ENCODE measurements around the gene ALPI.

ALPI gene

DNA sequence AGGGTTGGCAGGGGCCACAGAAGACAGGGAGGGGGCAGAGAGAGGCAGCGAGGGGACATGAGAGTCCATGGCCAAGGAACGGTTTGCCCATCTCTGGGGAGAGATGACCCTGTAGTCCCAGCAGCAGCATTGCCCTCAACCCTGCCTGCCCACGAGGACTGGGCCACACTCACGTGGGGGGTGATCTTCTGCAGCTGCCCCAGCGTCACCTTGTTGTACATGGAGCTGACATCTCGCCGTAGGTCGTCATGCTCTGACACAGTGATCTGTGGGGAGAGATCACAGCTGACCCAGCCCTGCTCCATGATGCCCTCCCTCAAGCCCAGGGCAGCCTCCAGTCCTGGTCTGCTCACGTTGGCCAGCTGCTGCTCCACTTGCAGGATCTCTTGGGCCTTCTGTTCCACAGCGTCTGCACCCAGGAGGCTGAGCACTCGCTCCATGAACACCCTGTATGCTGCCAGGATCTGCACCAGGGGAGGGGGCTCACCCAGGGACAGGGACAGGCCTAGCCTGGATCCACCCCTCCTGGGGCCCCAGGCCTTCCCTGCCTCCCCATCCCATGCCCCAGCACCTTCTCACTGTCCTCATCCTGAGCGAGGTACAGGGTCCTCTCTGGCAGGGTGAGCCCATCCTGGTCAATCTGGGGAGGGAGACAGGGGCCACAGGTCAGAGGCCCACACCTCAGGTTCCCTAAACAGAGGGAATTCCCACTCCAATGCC is 28.8 kb downstream of the ALPI start:
- H3K36me3 ChIP-seq (ENCODE audit: control insufficient read depth in 5 of 5, insufficient read depth in 5 of 5, low read length in 5 of 5), result no peaks in the 10 kb centered on the region
- no peak overlapping the region for H3K9ac ChIP-seq (ENCODE audit: low read length in 5 of 5)
- H3K4me1 ChIP-seq (ENCODE audit: control insufficient read depth in 5 of 5, insufficient read depth in 5 of 5, low read length in 5 of 5), result peaks cover 0 to 24% (median 12%) of the 10 kb centered on the region in 5 donors
- no peak overlapping the region for H3K4me3 ChIP-seq (ENCODE audit: low read depth in 1 of 5, low read length in 5 of 5)
- H3K27ac ChIP-seq (ENCODE audit: low read depth, low read length), result no peak overlapping the region
- peaks cover 45 to 76% (median 67%) of the 10 kb centered on the region in 5 donors for H3K27me3 ChIP-seq (ENCODE audit: control insufficient read depth in 5 of 5, insufficient read depth in 4 of 5, low read length in 5 of 5)
- no peaks in the 10 kb centered on the region for H3K9me3 ChIP-seq (ENCODE audit: control insufficient read depth in 5 of 5, low read length in 5 of 5)

DNA sequence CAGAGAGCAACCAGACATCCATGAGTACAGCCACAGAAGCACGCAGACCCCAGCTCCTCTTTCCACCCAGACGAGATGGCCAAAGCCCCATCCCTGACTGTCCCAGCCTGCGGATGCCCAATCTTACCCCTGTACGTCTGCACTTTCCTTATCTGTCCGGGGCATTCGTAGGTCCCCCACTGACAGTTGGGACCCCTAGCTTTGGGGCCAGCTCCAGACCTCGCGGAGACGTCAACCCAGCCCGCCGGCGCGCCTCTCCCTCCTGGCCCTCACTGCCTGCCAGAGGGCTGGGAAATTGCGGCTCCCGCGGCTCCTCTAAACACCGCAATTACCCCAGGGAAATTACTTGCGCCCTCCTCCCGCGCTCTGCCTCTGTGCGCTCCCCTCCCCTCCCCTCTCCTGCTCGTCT is 29.4 kb downstream of the ALPI start:
- Histone ChIP-seq H3K9me3 (ENCODE audit: control insufficient read depth in 5 of 5, low read length in 5 of 5) (no peaks in the 10 kb centered on the region), H3K36me3 (ENCODE audit: control insufficient read depth in 5 of 5, insufficient read depth in 5 of 5, low read length in 5 of 5) (no peaks in the 10 kb centered on the region), H3K4me1 (ENCODE audit: control insufficient read depth in 5 of 5, insufficient read depth in 5 of 5, low read length in 5 of 5) (peaks cover 0 to 24% (median 12%) of the 10 kb centered on the region in 5 donors), H3K4me3 (ENCODE audit: low read depth in 1 of 5, low read length in 5 of 5) (peak overlapping the region in 1 of 5 donors; percentile 10), H3K9ac (ENCODE audit: low read length in 5 of 5) (no peak overlapping the region), H3K27me3 (ENCODE audit: control insufficient read depth in 5 of 5, insufficient read depth in 4 of 5, low read length in 5 of 5) (peaks cover 46 to 77% (median 70%) of the 10 kb centered on the region in 5 donors), H3K27ac (ENCODE audit: low read depth, low read length) (no peak overlapping the region)

DNA sequence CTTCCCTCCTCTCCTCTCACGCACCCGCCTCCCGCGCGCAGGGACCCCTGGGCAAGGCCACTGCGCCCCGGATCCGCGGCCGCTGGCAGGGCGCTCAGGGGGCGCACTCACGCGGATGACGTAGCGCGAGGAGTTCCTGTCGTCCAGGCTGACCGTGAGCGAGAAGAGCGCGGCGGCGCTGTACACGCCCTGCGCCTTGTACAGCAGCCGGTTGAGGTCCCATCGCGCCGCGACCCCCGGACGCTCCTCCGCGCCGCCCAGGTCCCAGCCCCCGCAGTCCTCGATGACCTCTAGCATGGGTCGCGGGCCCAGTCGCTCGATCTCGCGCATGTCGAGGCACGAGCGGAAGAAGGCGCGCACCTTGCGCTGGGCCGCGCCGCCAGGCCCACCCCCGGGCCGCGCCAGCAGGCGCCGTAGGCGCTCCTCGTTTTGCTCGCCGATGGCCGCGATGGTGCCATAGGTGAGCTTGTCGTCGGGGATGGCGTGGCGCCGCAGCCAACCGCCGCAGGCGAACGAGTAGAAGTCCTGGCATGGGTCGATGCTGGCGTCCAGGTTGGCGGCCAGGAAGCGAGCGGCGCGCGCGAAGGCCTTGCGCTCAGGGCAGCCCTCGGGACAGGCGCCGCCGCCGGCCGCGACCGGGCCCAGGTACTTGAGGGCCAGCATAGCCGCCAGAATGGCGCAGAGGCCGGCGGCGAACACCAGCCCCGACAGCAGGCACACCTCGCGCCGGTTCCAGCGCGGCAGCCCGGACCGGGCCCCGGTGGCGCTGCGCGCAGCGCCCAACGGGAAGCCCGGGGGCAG is 30.0 kb downstream of the ALPI start:
- no peaks in the 10 kb centered on the region for H3K36me3 ChIP-seq (ENCODE audit: control insufficient read depth in 5 of 5, insufficient read depth in 5 of 5, low read length in 5 of 5)
- H3K4me3 ChIP-seq (ENCODE audit: low read depth in 1 of 5, low read length in 5 of 5), result peak overlapping the region in 1 of 5 donors; percentile 10
- no peak overlapping the region for H3K9ac ChIP-seq (ENCODE audit: low read length in 5 of 5)
- H3K9me3 ChIP-seq (ENCODE audit: control insufficient read depth in 5 of 5, low read length in 5 of 5), result no peaks in the 10 kb centered on the region
- H3K27me3 ChIP-seq (ENCODE audit: control insufficient read depth in 5 of 5, insufficient read depth in 4 of 5, low read length in 5 of 5), result peaks cover 46 to 71% (median 66%) of the 10 kb centered on the region in 5 donors
- H3K27ac ChIP-seq (ENCODE audit: low read depth, low read length), result no peak overlapping the region
- H3K4me1 ChIP-seq (ENCODE audit: control insufficient read depth in 5 of 5, insufficient read depth in 5 of 5, low read length in 5 of 5), result peaks cover 0 to 24% (median 12%) of the 10 kb centered on the region in 5 donors

DNA sequence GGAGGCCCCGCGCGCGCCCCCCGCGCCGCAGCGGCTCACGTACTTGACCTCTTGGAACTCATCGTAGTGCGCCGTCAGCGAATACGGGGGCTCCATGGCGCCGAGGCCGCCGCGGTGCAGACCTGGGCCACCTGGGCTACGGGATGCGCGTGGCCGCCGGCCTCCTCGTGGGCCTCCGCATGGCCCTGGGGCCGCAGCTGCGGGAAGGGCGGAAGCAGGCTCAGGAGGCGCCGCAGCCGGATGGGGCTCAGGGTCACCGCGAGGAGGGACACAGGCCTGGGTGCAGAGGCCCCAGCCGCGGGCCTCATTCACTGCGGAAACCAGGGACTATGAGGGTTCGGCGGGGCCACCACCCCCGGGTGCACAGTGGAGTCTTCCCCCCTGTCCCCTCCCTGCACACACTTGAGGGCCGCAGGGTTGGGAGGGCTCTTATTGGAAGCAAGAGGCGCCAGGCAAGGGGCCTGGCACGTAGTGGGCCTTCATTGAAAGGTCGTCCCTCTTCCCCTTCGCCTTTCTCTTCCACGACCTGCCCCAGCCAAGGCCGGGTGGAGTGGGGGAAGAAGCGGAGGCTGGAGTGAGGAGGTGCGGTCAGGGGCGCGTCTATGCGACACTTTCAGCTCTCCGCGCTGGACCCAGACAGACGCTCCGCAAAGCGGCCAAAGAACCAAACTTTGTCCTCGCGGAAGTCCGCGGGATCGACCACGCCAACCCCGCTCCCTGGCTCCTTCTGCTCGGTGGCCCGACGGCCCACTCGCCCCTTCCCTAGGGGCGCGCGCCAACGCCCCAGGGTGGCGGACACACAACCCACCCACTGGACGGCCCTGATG is 30.8 kb downstream of the ALPI start:
- H3K4me3 ChIP-seq (ENCODE audit: low read depth in 1 of 5, low read length in 5 of 5), result no peak overlapping the region

DNA sequence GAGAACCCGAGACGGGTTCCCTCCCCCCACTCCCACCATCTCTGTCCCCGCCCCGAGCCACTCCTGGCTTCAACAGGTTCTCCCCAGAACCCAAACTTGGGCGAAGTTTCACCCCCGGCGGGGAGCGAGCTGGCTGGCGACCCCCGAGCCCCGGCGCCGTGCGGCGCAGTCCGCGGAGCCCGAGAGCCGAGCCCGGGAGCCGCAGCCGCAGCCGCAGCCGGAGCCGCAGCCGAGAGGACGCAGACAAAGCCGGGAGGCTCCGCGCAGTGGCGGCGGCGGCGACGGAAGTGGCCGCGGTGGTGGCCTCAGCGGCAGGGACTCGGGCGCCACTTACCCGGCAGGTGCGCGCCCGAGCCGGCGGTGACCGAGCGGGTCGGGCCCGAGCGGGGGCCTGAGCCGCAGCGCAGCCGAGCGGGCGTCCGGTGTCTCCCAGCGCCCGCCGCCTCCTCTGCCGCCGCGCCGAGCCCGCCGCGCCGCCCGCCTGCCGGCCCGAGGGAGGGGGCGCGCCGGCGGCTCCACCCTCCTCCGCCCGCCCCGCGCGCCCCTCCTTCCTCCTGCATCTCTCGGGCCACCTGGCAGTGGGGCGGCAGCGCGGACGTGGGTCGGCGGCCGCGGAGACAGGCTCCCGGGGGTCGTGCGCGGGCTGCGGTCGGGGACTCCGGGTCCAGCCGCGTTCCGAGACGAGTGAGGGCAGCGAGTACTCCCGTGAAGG is 31.6 kb downstream of the ALPI start, which contains the start of gene ECEL1:
ECEL1 (minus strand) TSS at position 450 of the 712 bp plus-strand sequence. CDS start 1,181 bp downstream, outside the sequence.
- peaks cover 46 to 66% (median 60%) of the 10 kb centered on the region in 5 donors for H3K27me3 ChIP-seq (ENCODE audit: control insufficient read depth in 5 of 5, insufficient read depth in 4 of 5, low read length in 5 of 5)
- H3K9me3 ChIP-seq (ENCODE audit: control insufficient read depth in 5 of 5, low read length in 5 of 5), result no peaks in the 10 kb centered on the region
- no peak within 1 kb of the TSS for H3K27ac ChIP-seq (ENCODE audit: low read depth, low read length)
- H3K36me3 ChIP-seq (ENCODE audit: control insufficient read depth in 5 of 5, insufficient read depth in 5 of 5, low read length in 5 of 5), result no peaks in the 10 kb centered on the region
- no peak within 1 kb of the TSS for H3K4me3 ChIP-seq (ENCODE audit: low read depth in 1 of 5, low read length in 5 of 5)
- H3K9ac ChIP-seq (ENCODE audit: low read length in 5 of 5), result no peak within 1 kb of the TSS
- H3K4me1 ChIP-seq (ENCODE audit: control insufficient read depth in 5 of 5, insufficient read depth in 5 of 5, low read length in 5 of 5), result peaks cover 0 to 24% (median 12%) of the 10 kb centered on the region in 5 donors

More for the DNA sequence above, 30.8 kb downstream of the ALPI start:
- H3K9ac ChIP-seq (ENCODE audit: low read length in 5 of 5), result no peak overlapping the region
- H3K4me1 ChIP-seq (ENCODE audit: control insufficient read depth in 5 of 5, insufficient read depth in 5 of 5, low read length in 5 of 5), result peaks cover 0 to 24% (median 12%) of the 10 kb centered on the region in 5 donors
- H3K27ac ChIP-seq (ENCODE audit: low read depth, low read length), result no peak overlapping the region
- no peaks in the 10 kb centered on the region for H3K36me3 ChIP-seq (ENCODE audit: control insufficient read depth in 5 of 5, insufficient read depth in 5 of 5, low read length in 5 of 5)
- H3K9me3 ChIP-seq (ENCODE audit: control insufficient read depth in 5 of 5, low read length in 5 of 5), result no peaks in the 10 kb centered on the region
- peaks cover 46 to 69% (median 65%) of the 10 kb centered on the region in 5 donors for H3K27me3 ChIP-seq (ENCODE audit: control insufficient read depth in 5 of 5, insufficient read depth in 4 of 5, low read length in 5 of 5)

DNA sequence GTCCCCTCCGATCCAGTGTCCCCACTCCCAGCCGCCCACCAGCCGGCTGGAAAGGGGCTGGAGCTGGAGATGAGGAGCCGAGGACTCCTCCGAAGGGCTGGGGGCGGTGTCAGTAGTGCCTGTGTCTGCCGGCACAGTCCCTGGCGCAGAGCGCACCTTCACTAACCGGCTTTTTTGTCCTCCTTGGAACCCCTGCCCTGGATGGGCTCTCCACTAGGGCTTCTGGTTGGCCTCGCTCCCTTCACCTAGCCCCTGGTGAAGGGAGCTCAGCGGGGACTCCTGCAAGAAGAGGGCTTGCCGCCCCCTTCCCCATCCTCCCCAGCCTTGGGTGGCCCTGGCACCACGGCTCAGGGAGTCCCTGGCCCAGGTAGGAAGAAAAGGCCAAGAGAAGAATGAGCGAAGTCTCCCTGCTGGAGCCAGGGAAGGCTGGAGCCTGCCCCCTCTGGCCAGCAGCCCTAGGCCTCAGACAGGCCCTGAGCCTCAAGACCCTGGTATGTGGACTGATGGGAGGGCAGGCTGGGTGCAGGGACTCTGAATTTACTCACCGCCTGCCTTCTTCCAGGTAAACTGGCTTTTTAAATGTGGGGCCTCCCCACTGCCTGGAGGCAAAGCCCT is 32.3 kb downstream of the ALPI start:
- Histone ChIP-seq H3K27ac (ENCODE audit: low read depth, low read length) (no peak overlapping the region), H3K4me1 (ENCODE audit: control insufficient read depth in 5 of 5, insufficient read depth in 5 of 5, low read length in 5 of 5) (peaks cover 0 to 24% (median 12%) of the 10 kb centered on the region in 5 donors), H3K27me3 (ENCODE audit: control insufficient read depth in 5 of 5, insufficient read depth in 4 of 5, low read length in 5 of 5) (peaks cover 45 to 65% (median 56%) of the 10 kb centered on the region in 5 donors), H3K9me3 (ENCODE audit: control insufficient read depth in 5 of 5, low read length in 5 of 5) (no peaks in the 10 kb centered on the region), H3K4me3 (ENCODE audit: low read depth in 1 of 5, low read length in 5 of 5) (no peak overlapping the region), H3K9ac (ENCODE audit: low read length in 5 of 5) (no peak overlapping the region), H3K36me3 (ENCODE audit: control insufficient read depth in 5 of 5, insufficient read depth in 5 of 5, low read length in 5 of 5) (no peaks in the 10 kb centered on the region)

DNA sequence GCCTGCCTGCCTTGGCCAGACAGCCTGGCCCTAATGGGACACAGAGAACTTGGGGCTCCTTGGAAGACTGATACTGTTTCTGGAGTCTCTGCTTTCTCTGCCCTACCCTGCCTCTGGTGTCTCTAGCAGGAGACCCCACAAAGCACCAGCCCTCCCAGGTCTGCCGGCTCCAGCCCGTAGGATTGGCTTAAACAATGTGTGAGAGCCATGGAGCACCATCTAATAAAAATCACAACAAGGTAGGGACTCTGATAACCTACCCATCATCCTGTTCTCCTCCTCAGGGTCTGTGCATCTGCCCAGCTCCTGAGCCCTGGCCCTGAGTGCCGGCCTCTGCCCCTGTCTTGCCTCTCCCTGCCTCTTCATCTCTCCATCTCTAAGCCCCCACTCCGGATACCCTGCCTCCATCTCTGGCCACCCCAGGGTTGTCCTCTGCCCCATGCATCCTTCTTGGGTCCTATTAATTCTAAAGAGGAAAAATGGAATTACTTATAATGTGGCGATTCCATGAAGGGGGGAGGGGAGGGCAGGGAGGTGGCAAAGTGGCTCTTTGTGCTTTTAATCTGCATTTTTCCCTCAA is 32.9 kb downstream of the ALPI start:
- Histone ChIP-seq H3K27ac (ENCODE audit: low read depth, low read length) (no peak overlapping the region), H3K27me3 (ENCODE audit: control insufficient read depth in 5 of 5, insufficient read depth in 4 of 5, low read length in 5 of 5) (peaks cover 40 to 60% (median 54%) of the 10 kb centered on the region in 5 donors), H3K4me3 (ENCODE audit: low read depth in 1 of 5, low read length in 5 of 5) (no peak overlapping the region), H3K36me3 (ENCODE audit: control insufficient read depth in 5 of 5, insufficient read depth in 5 of 5, low read length in 5 of 5) (no peaks in the 10 kb centered on the region), H3K4me1 (ENCODE audit: control insufficient read depth in 5 of 5, insufficient read depth in 5 of 5, low read length in 5 of 5) (peaks cover 0 to 24% (median 12%) of the 10 kb centered on the region in 5 donors), H3K9me3 (ENCODE audit: control insufficient read depth in 5 of 5, low read length in 5 of 5) (no peaks in the 10 kb centered on the region), H3K9ac (ENCODE audit: low read length in 5 of 5) (no peak overlapping the region)

DNA sequence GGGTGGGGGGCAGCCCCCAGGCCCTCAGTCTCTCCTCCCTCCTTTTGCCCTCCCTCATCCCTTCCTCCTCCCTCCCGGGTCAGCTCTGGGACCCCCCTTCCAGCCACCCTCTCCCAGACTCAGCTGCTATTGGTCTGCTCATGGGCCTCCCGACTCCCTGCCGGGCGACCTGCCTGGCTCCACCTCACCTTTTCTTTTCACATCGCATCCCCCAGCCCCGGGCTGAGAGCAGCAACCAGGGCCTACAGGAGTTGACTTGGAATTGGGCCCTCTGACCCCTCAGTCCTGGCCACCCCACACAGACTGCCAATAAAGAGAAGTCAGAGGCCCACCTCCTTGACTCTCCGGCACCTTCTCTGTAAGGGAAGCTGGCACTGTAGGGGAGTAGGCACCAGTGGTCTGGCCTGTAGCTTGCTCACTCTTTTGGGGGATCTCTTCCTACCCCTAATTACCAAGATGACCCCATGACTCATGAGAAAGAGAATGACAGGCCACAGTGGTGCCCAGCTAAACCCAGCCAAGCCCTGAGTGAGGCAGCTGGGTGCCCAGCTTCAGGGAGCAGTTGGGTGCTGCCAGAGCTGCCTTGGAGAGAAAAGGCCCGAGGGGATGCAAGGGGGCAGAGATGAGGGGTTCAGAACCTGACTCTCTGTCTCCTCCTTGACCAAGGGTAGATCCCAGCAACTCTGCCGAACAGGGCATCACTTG is 33.7 kb downstream of the ALPI start:
- Histone ChIP-seq H3K9me3 (ENCODE audit: control insufficient read depth in 5 of 5, low read length in 5 of 5) (no peaks in the 10 kb centered on the region), H3K9ac (ENCODE audit: low read length in 5 of 5) (no peak overlapping the region), H3K27ac (ENCODE audit: low read depth, low read length) (no peak overlapping the region), H3K36me3 (ENCODE audit: control insufficient read depth in 5 of 5, insufficient read depth in 5 of 5, low read length in 5 of 5) (no peaks in the 10 kb centered on the region), H3K27me3 (ENCODE audit: control insufficient read depth in 5 of 5, insufficient read depth in 4 of 5, low read length in 5 of 5) (peaks cover 35 to 51% (median 46%) of the 10 kb centered on the region in 5 donors), H3K4me3 (ENCODE audit: low read depth in 1 of 5, low read length in 5 of 5) (no peak overlapping the region), H3K4me1 (ENCODE audit: control insufficient read depth in 5 of 5, insufficient read depth in 5 of 5, low read length in 5 of 5) (peaks cover 0 to 24% (median 12%) of the 10 kb centered on the region in 5 donors)
